K562 (cell line): ENCODE measurements around the gene DIAPH3. TPM values are rescaled to one million over a fixed set of nuclear protein-coding genes. Genes with fewer than 3 reads are reported as not detected.

Source experiments
- ATAC-seq: fragments of 200-7000 bp; cut with Tn5 transposase; 3 replicates; pipeline ENCODE4 v1.9.1; 2020; ENCODE audit warnings: moderate library complexity
- BruUV-seq: library from RNA; stranded (reverse); fragments of 400-500 nt; replicated peaks from 2 replicates; lab custom pipeline; 2021; lab: Mats Ljungman, UMichigan
- CTCF ChIA-PET: fragments of 300-600 bp; formaldehyde crosslinking; extraction: SDS; loops from one replicate; lab custom pipeline; 2021; ENCODE audit warnings: low intra/inter-chr PET ratio; lab: Yijun Ruan, JAX
- POLR2A ChIA-PET: fragments of 300-600, 350-650 bp; sonication (Branson Sonifier 250); formaldehyde crosslinking; extraction: SDS; loops from one replicate; lab custom pipeline; 2021; ENCODE audit warnings: antibody characterized with exemption, inconsistent platforms; lab: Yijun Ruan, JAX
- DNase-seq, 4 experiments: peaks; one replicate each; pipeline versions ENCODE4 v3.0.0 to v3.0.0-alpha.2; 2011 to 2018; ENCODE audit warnings: low spot score in 3 of 4, mixed read lengths in 3 of 4; ENCODE audit errors: extremely low read depth in 1 of 4
- FAIRE-seq: peaks from 2 replicates; lab custom pipeline; 2011; peaks lifted over from hg19 to GRCh38; lab: Jason Lieb, UNC
- H2AFZ ChIP-seq: 2 replicates; pipeline ENCODE4 v1.6.0; 2011; ENCODE audit warnings: low read depth, low read length, control low read depth, inconsistent platforms
- H3K27ac ChIP-seq: fragments of 200-600 bp; 3 replicates; pipeline ENCODE4 v1.8.0; 2011; ENCODE audit warnings: low read depth, mild to moderate bottlenecking, control low read depth, inconsistent platforms, low read length, moderate library complexity, mixed read lengths; ENCODE audit errors: extremely low read depth
- H3K27me3 ChIP-seq, 2 experiments: fragments of 300-600 bp in 1 of 2; 2 replicates in 1 of 2; 3 replicates in 1 of 2; pipeline versions ENCODE4 v1.6.0 to v1.8.0; 2011; ENCODE audit warnings: inconsistent platforms in 2 of 2, low read length in 2 of 2, mild to moderate bottlenecking in 1 of 2, mixed read lengths in 1 of 2, moderate library complexity in 1 of 2; ENCODE audit not compliant: control insufficient read depth in 2 of 2, insufficient read depth in 2 of 2
- H3K36me3 ChIP-seq: fragments of 300-600 bp; 3 replicates; pipeline ENCODE4 v1.8.0; 2011; ENCODE audit warnings: mild to moderate bottlenecking, low read length, inconsistent platforms; ENCODE audit not compliant: control insufficient read depth, insufficient read depth
- H3K4me1 ChIP-seq, 2 experiments: fragments of 200-600 bp in 1 of 2; replicated peaks in 1 of 2; 2 replicates in 1 of 2; 3 replicates in 1 of 2; pipeline versions ENCODE4 v1.5.1 to v1.8.0; 2011; ENCODE audit warnings: inconsistent platforms in 2 of 2, low read length in 2 of 2, mild to moderate bottlenecking in 1 of 2, mixed read lengths in 1 of 2, moderate library complexity in 1 of 2; ENCODE audit not compliant: control insufficient read depth in 2 of 2, insufficient read depth in 2 of 2
- H3K4me2 ChIP-seq: 2 replicates; pipeline ENCODE4 v1.6.1; 2011; ENCODE audit warnings: low read length, control low read depth, inconsistent platforms, mixed read lengths; ENCODE audit not compliant: insufficient read depth
- H3K4me3 ChIP-seq: fragments of 200-600 bp; sonication (generic), shearing (Covaris generic); 2 replicates; pipeline ENCODE4 v1.5.1; 2016; ENCODE audit warnings: control low read depth, inconsistent platforms
- H3K79me2 ChIP-seq: fragments of 200-600 bp; 3 replicates; pipeline ENCODE4 v1.8.0; 2011; ENCODE audit warnings: low read length, inconsistent platforms; ENCODE audit not compliant: control insufficient read depth, insufficient read depth
- H3K9ac ChIP-seq, 2 experiments: 2 replicates each; pipeline versions ENCODE4 v1.6.0 to v1.6.1; 2011; ENCODE audit warnings: low read depth in 2 of 2, low read length in 2 of 2, control low read depth in 1 of 2, inconsistent platforms in 1 of 2, mild to moderate bottlenecking in 1 of 2, mixed read lengths in 1 of 2; ENCODE audit not compliant: insufficient read depth in 1 of 2
- H3K9me1 ChIP-seq: one replicate; pipeline ENCODE4 v1.6.0; 2011; ENCODE audit warnings: inconsistent platforms, mild to moderate bottlenecking, low read length, moderate library complexity; ENCODE audit not compliant: control insufficient read depth, insufficient read depth
- H3K9me3 ChIP-seq: replicated peaks from 2 replicates; pipeline ENCODE4 v1.5.1; 2011; ENCODE audit warnings: low read depth, low read length, inconsistent platforms; ENCODE audit not compliant: control insufficient read depth, insufficient read depth
- H4K20me1 ChIP-seq: replicated peaks from 2 replicates; pipeline ENCODE4 v1.6.1; 2011; ENCODE audit warnings: low read length, inconsistent platforms, mixed read lengths; ENCODE audit not compliant: control insufficient read depth, insufficient read depth
- BMI1 ChIP-seq: fragments of 150-350 bp; IDR thresholded peaks from 2 replicates; pipeline ENCODE4 v1.6.1; 2014; ENCODE audit warnings: low read length
- CTBP1 ChIP-seq: fragments of 450-650 bp; IDR thresholded peaks from 2 replicates; pipeline ENCODE4 v1.6.1; 2016; ENCODE audit warnings: borderline replicate concordance
- ETV6 ChIP-seq, 3 experiments: fragments of 150-350 bp in 1 of 3; sonication (generic) in 1 of 3; formaldehyde crosslinking in 1 of 3; IDR thresholded peaks; 2 replicates each; pipeline versions ENCODE4 v1.6.1 to v1.8.0; 2014 to 2022; ENCODE audit warnings: borderline replicate concordance in 2 of 3, low read depth in 2 of 3, antibody characterized with exemption in 1 of 3, low read length in 1 of 3, mild to moderate bottlenecking in 1 of 3, missing genetic modification reagents in 1 of 3
- MEF2D ChIP-seq: conservative IDR thresholded peaks from 2 replicates; pipeline ENCODE4 v1.6.1; 2016; ENCODE audit warnings: low read depth, missing genetic modification characterization, missing compliant biosample characterization
- SAP30 ChIP-seq: fragments of 200-600 bp; sonication (generic); IDR thresholded peaks from 2 replicates; pipeline ENCODE4 v1.6.1; 2012; ENCODE audit warnings: borderline replicate concordance, low read depth, mild to moderate bottlenecking, moderate library complexity, low read length, control low read depth, inconsistent platforms; ENCODE audit not compliant: insufficient read depth, poor library complexity, severe bottlenecking
- SIX5 ChIP-seq, 2 experiments: IDR thresholded peaks; 2 replicates each; pipeline ENCODE4 v1.6.1; 2011; ENCODE audit warnings: low read length in 2 of 2, borderline replicate concordance in 1 of 2, low read depth in 1 of 2, mild to moderate bottlenecking in 1 of 2, moderate library complexity in 1 of 2; ENCODE audit not compliant: insufficient read depth in 1 of 2
- ZNF253 ChIP-seq: fragments of 250-450 bp; sonication (Bioruptor Pico); conservative IDR thresholded peaks from 2 replicates; pipeline ENCODE4 v1.6.1; 2021; ENCODE audit warnings: mild to moderate bottlenecking
- ZNF384 ChIP-seq: IDR thresholded peaks from 2 replicates; pipeline ENCODE4 v1.6.1; 2012; ENCODE audit warnings: low read depth, low read length, improper control_type of control experiment
- ZNF408 ChIP-seq: fragments of 250-450 bp; sonication (Bioruptor Pico); IDR thresholded peaks from 2 replicates; pipeline ENCODE4 v1.4.0; 2020; ENCODE audit warnings: low read depth, mild to moderate bottlenecking, moderate library complexity
- in situ Hi-C: fragments of 300-500 bp; cut with MboI; formaldehyde crosslinking; loops from 4 replicates; pipeline ENCODE4 v1.15.0; 2018; ENCODE audit warnings: inconsistent platforms, mixed read lengths
- intact Hi-C: fragments of 100-400 bp; cut with micrococcal nuclease; formaldehyde crosslinking; loops from 2 replicates; pipeline ENCODE4 v1.14.2; 2022
- polyA plus RNA-seq, 8 experiments: library from polyadenylated mRNA; depleted of rRNA in 4 of 8; stranded (reverse) in 5 of 8; unstranded in 3 of 8; fragments of >200 nt; fragmentation: Nextera tagmentation in 2 of 8; fragmentation: Illumina TruSeq in 1 of 8; extraction: Ambion mirVana in 2 of 8; extraction: Trizol in 1 of 8; gene quantifications; 2 replicates each; pipeline versions ENCODE4 v1.2.1 to v1.2.3, GENCODE V29; 2011 to 2014; ENCODE audit warnings: inconsistent platforms in 1 of 8, missing spikeins in 1 of 8
- total RNA-seq, 7 experiments: library from RNA; depleted of rRNA in 6 of 7; stranded (reverse); fragments of >200 nt in 6 of 7; fragmentation: Illumina TruSeq in 2 of 7; extraction: Trizol in 2 of 7; gene quantifications; 2 replicates each; pipeline versions ENCODE4 v1.2.1 to v1.2.3, GENCODE V29; 2011 to 2021; ENCODE audit warnings: low replicate concordance in 1 of 7
- TF ChIP-seq, protein P1 (sequence below), 2 experiments: IDR thresholded peaks in 1 of 2; conservative IDR thresholded peaks in 1 of 2; 2 replicates each; pipeline ENCODE4 v1.6.1; 2016; ENCODE audit warnings: low read depth in 2 of 2, mild to moderate bottlenecking in 1 of 2, missing compliant biosample characterization in 1 of 2, missing genetic modification characterization in 1 of 2, moderate library complexity in 1 of 2

Gene DIAPH3
- total and polyA plus RNA-seq, 9 of the 15 experiments (the other 6 are each of a cell fraction or from before 2014, with no cell fraction given) = 9.0 to 18.7 (median 14.7) TPM

GRCh38 chr13:60155978-60156377, 7.8 kb downstream of the DIAPH3 start:
- Histone ChIP-seq H3K4me3 (no peak overlapping the region), H2AFZ (no peak overlapping the region), H3K27me3 (no peaks in the 10 kb centered on the region), H3K9me3 (no peaks in the 10 kb centered on the region), H4K20me1 (peaks cover 2% of the 10 kb centered on the region), H3K79me2 (peaks cover 59% of the 10 kb centered on the region), H3K9me1 (no peaks in the 10 kb centered on the region), H3K27ac (no peak overlapping the region), H3K9ac (no peak overlapping the region), H3K4me2 (no peak overlapping the region), H3K36me3 (peaks cover 9% of the 10 kb centered on the region), H3K4me1 (no peaks in the 10 kb centered on the region; a peak in 1 of 5 replicates)
- intact Hi-C loops = no loop called here
- BruUV-seq = no TSS peak
- POLR2A ChIA-PET = interaction anchor here (0.6 to 1.1 kb wide), 3 partner anchors 9 to 36 kb away, joined by 3 to 4 read pairs (median 3); no protein-coding TSS in a partner anchor
- no peak for TF ChIP-seq MEF2D (tag)
- in situ Hi-C loops = no loop called here
- DNase-seq (no peak), FAIRE-seq (no peak), ATAC-seq (peak; percentile 64)
- CTCF ChIA-PET = no interaction called here

- ATAC-seq = no peak
- no peak for DNase-seq
- no peaks in the 10 kb centered on the region for H3K27me3 ChIP-seq
- POLR2A ChIA-PET = no interaction called here
- BruUV-seq = no TSS peak
- H3K27ac ChIP-seq = no peak overlapping the region
- intact Hi-C loops (no loop called here), in situ Hi-C loops (no loop called here)
- no peak overlapping the region for H3K4me3 ChIP-seq
- H3K9ac ChIP-seq = no peak overlapping the region
- H3K4me2 ChIP-seq = no peak overlapping the region
- CTCF ChIA-PET = interaction anchor here (0.6 kb wide), 1 partner anchor 105 kb away, joined by 3 read pairs; no protein-coding TSS in a partner anchor
- no peaks in the 10 kb centered on the region for H3K9me3 ChIP-seq
- H4K20me1 ChIP-seq = peaks cover 9% of the 10 kb centered on the region; the same call in 1 of the 2 replicates
- H3K79me2 ChIP-seq = peaks cover 59% of the 10 kb centered on the region
- no peaks in the 10 kb centered on the region; the same call in 2 of the 3 replicates for H3K36me3 ChIP-seq
- no peak overlapping the region for H2AFZ ChIP-seq
- H3K4me1 ChIP-seq = no peaks in the 10 kb centered on the region; a peak in 1 of 5 replicates
- FAIRE-seq = no peak
- no peaks in the 10 kb centered on the region for H3K9me1 ChIP-seq
- TF ChIP-seq CTBP1 (no peak), ZNF408 (no peak), BMI1 (no peak), ZNF384 (no peak), ETV6 (IDR thresholded peaks at IDR 0.05; ENCODE audit: borderline replicate concordance in 1 of 2, low read depth in 2 of 2, low read length in 1 of 2) (no peak), ETV6 (CRISPR knock-in tag; IDR thresholded peaks at IDR 0.05; ENCODE audit: borderline replicate concordance) (no peak), SAP30 (no peak), SIX5 (IDR thresholded peaks at IDR 0.05; ENCODE audit: borderline replicate concordance in 1 of 2, insufficient read depth in 1 of 2, low read depth in 1 of 2, low read length in 2 of 2) (no peak), ZNF253 (no peak)
- TF ChIP-seq, protein P1, sequence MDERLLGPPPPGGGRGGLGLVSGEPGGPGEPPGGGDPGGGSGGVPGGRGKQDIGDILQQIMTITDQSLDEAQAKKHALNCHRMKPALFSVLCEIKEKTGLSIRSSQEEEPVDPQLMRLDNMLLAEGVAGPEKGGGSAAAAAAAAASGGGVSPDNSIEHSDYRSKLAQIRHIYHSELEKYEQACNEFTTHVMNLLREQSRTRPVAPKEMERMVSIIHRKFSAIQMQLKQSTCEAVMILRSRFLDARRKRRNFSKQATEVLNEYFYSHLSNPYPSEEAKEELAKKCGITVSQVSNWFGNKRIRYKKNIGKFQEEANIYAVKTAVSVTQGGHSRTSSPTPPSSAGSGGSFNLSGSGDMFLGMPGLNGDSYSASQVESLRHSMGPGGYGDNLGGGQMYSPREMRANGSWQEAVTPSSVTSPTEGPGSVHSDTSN (CRISPR knock-in tag; IDR thresholded peaks at IDR 0.05; ENCODE audit: low read depth) = no peak
- TF ChIP-seq, protein P1 (tag; conservative IDR thresholded peaks at IDR 0.05; ENCODE audit: low read depth) = no peak
These were observed 10.8 kb downstream of the DIAPH3 start for GRCh38 chr13:60152904-60153303.
